WTC11 (cell line): ENCODE data around the gene KIT. TPM values are rescaled to one million over a fixed set of nuclear protein-coding genes. Genes with fewer than 3 reads are reported as not detected.

Experiments
- ATAC-seq: fragments of 200-7000 bp; cut with Tn5 transposase; 2 replicates; pipeline ENCODE4 v1.10.0; 2021; ENCODE audit warnings: mild to moderate bottlenecking, moderate library complexity
- CTCF ChIA-PET: fragments of 300-600 bp; sonication (Branson Sonifier 250); formaldehyde crosslinking; loops from one replicate; lab custom pipeline; 2021; ENCODE audit warnings: antibody characterized with exemption; lab: Charles Lee
- POLR2A ChIA-PET: fragments of 350-600 bp; sonication (Branson Sonifier 250); formaldehyde crosslinking; loops from one replicate; lab custom pipeline; 2021; ENCODE audit warnings: antibody characterized with exemption; lab: Charles Lee
- DNase-seq: peaks from one replicate; pipeline ENCODE4 v3.0.0; 2021; ENCODE audit warnings: low spot score
- H3K27ac Mint-ChIP-seq: 2 replicates; pipeline ENCODE4 v1.8.0; 2021; ENCODE audit warnings: mixed read lengths
- H3K27me3 Mint-ChIP-seq: 2 replicates; pipeline ENCODE4 v1.8.0; 2021; ENCODE audit warnings: low read depth, mild to moderate bottlenecking, moderate library complexity, mixed read lengths
- H3K36me3 Mint-ChIP-seq: 2 replicates; pipeline ENCODE4 v1.8.0; 2021; ENCODE audit warnings: mixed read lengths
- H3K4me1 Mint-ChIP-seq: 2 replicates; pipeline ENCODE4 v1.8.0; 2022; ENCODE audit warnings: mixed read lengths
- H3K4me3 Mint-ChIP-seq: 2 replicates; pipeline ENCODE4 v1.8.0; 2021; ENCODE audit warnings: mild to moderate bottlenecking, moderate library complexity, mixed read lengths
- H3K9me3 Mint-ChIP-seq: 2 replicates; pipeline ENCODE4 v1.8.0; 2021; ENCODE audit warnings: mixed read lengths
- ATF1 ChIP-seq: sonication (generic); formaldehyde crosslinking; IDR thresholded peaks from 2 replicates; pipeline ENCODE4 v1.8.1; 2023; ENCODE audit warnings: mild to moderate bottlenecking, moderate library complexity, missing genetic modification reagents
- ATF3 ChIP-seq: sonication (generic); formaldehyde crosslinking; conservative IDR thresholded peaks from 2 replicates; pipeline ENCODE4 v1.8.1; 2022; ENCODE audit warnings: mild to moderate bottlenecking, missing genetic modification reagents
- ESRRA ChIP-seq: sonication (generic); formaldehyde crosslinking; IDR thresholded peaks from 2 replicates; pipeline ENCODE4 v1.8.1; 2022; ENCODE audit warnings: mild to moderate bottlenecking, missing genetic modification reagents, borderline replicate concordance
- FOXP1 ChIP-seq: sonication (generic); formaldehyde crosslinking; IDR thresholded peaks from 2 replicates; pipeline ENCODE4 v1.8.0; 2022; ENCODE audit warnings: missing genetic modification reagents, mild to moderate bottlenecking, moderate library complexity, borderline replicate concordance
- GABPB1 ChIP-seq: sonication (generic); formaldehyde crosslinking; IDR thresholded peaks from 2 replicates; pipeline ENCODE4 v1.8.1; 2023; ENCODE audit warnings: mild to moderate bottlenecking, missing genetic modification reagents
- MYBL2 ChIP-seq: sonication (generic); formaldehyde crosslinking; IDR thresholded peaks from 2 replicates; pipeline ENCODE4 v1.8.1; 2023; ENCODE audit warnings: mild to moderate bottlenecking, moderate library complexity, missing genetic modification reagents
- NFATC4 ChIP-seq: fragments of 250-450 bp; sonication (Bioruptor Pico); IDR thresholded peaks from 2 replicates; pipeline ENCODE4 v1.9.0; 2021; ENCODE audit warnings: mild to moderate bottlenecking
- OVOL2 ChIP-seq: fragments of 250-450 bp; sonication (Bioruptor Pico); IDR thresholded peaks from 2 replicates; pipeline ENCODE4 v1.9.0; 2021; ENCODE audit warnings: mild to moderate bottlenecking, borderline replicate concordance
- RORB ChIP-seq: fragments of 250-450 bp; sonication (Bioruptor Pico); IDR thresholded peaks from 2 replicates; pipeline ENCODE4 v1.9.0; 2021; ENCODE audit warnings: mild to moderate bottlenecking
- STAT6 ChIP-seq: sonication (generic); formaldehyde crosslinking; conservative IDR thresholded peaks from 2 replicates; pipeline ENCODE4 v1.8.1; 2023; ENCODE audit warnings: mild to moderate bottlenecking, low read depth, missing genetic modification reagents, moderate library complexity
- TCF7 ChIP-seq: sonication (generic); formaldehyde crosslinking; IDR thresholded peaks from 2 replicates; pipeline ENCODE4 v1.8.0; 2022; ENCODE audit warnings: mild to moderate bottlenecking, low read depth, missing genetic modification reagents, moderate library complexity
- TEAD4 ChIP-seq: sonication (generic); formaldehyde crosslinking; IDR thresholded peaks from 2 replicates; pipeline ENCODE4 v1.8.0; 2022; ENCODE audit warnings: mild to moderate bottlenecking, missing genetic modification reagents
- USF1 ChIP-seq: sonication (generic); formaldehyde crosslinking; IDR thresholded peaks from 2 replicates; pipeline ENCODE4 v1.8.0; 2022; ENCODE audit warnings: mild to moderate bottlenecking, missing genetic modification reagents
- ZMAT4 ChIP-seq: fragments of 250-450 bp; sonication (Bioruptor Pico); IDR thresholded peaks from 2 replicates; pipeline ENCODE4 v1.9.0; 2021; ENCODE audit warnings: mild to moderate bottlenecking
- ZNF121 ChIP-seq: sonication (generic); formaldehyde crosslinking; IDR thresholded peaks from 2 replicates; pipeline ENCODE4 v1.8.0; 2023; ENCODE audit warnings: missing genetic modification reagents
- ZNF138 ChIP-seq: sonication (generic); formaldehyde crosslinking; conservative IDR thresholded peaks from 2 replicates; pipeline ENCODE4 v1.8.1; 2022; ENCODE audit warnings: mild to moderate bottlenecking, moderate library complexity, missing genetic modification reagents
- ZNF423 ChIP-seq: fragments of 250-450 bp; sonication (Bioruptor Pico); IDR thresholded peaks from 2 replicates; pipeline ENCODE4 v2.1.2; 2022; ENCODE audit warnings: mild to moderate bottlenecking, moderate library complexity
- ZNF671 ChIP-seq: fragments of 250-450 bp; sonication (Bioruptor Pico); IDR thresholded peaks from 2 replicates; pipeline ENCODE4 v1.8.0; 2021; ENCODE audit warnings: mild to moderate bottlenecking
- total RNA-seq: library from RNA; stranded (reverse); gene quantifications from 3 replicates; pipeline ENCODE4 v1.2.3, GENCODE V29; 2021
- TF ChIP-seq, protein P1 (sequence below): sonication (generic); formaldehyde crosslinking; IDR thresholded peaks from 2 replicates; pipeline ENCODE4 v1.8.0; 2023; ENCODE audit warnings: mild to moderate bottlenecking, missing genetic modification reagents
- TF ChIP-seq, protein P2 (sequence below): sonication (generic); formaldehyde crosslinking; IDR thresholded peaks from 2 replicates; pipeline ENCODE4 v1.8.0; 2023; ENCODE audit warnings: missing genetic modification reagents, mild to moderate bottlenecking, borderline replicate concordance
- TF ChIP-seq, protein P3 (sequence below): sonication (generic); formaldehyde crosslinking; IDR thresholded peaks from 2 replicates; pipeline ENCODE4 v1.8.1; 2023; ENCODE audit warnings: mild to moderate bottlenecking, missing genetic modification reagents

KIT gene
- total RNA-seq, 1 experiment from 2014 or later: 23.3 TPM

GRCh38 chr4:54744487-54744886 is 86.7 kb downstream of the KIT start (continued):
- TF ChIP-seq, protein P1, sequence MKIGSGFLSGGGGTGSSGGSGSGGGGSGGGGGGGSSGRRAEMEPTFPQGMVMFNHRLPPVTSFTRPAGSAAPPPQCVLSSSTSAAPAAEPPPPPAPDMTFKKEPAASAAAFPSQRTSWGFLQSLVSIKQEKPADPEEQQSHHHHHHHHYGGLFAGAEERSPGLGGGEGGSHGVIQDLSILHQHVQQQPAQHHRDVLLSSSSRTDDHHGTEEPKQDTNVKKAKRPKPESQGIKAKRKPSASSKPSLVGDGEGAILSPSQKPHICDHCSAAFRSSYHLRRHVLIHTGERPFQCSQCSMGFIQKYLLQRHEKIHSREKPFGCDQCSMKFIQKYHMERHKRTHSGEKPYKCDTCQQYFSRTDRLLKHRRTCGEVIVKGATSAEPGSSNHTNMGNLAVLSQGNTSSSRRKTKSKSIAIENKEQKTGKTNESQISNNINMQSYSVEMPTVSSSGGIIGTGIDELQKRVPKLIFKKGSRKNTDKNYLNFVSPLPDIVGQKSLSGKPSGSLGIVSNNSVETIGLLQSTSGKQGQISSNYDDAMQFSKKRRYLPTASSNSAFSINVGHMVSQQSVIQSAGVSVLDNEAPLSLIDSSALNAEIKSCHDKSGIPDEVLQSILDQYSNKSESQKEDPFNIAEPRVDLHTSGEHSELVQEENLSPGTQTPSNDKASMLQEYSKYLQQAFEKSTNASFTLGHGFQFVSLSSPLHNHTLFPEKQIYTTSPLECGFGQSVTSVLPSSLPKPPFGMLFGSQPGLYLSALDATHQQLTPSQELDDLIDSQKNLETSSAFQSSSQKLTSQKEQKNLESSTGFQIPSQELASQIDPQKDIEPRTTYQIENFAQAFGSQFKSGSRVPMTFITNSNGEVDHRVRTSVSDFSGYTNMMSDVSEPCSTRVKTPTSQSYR (CRISPR knock-in tag): no peak
- no peak for TF ChIP-seq TEAD4 (CRISPR knock-in tag)
- TF ChIP-seq USF1 (CRISPR knock-in tag): no peak
- TF ChIP-seq ESRRA (CRISPR knock-in tag): no peak
- TF ChIP-seq, protein P2, sequence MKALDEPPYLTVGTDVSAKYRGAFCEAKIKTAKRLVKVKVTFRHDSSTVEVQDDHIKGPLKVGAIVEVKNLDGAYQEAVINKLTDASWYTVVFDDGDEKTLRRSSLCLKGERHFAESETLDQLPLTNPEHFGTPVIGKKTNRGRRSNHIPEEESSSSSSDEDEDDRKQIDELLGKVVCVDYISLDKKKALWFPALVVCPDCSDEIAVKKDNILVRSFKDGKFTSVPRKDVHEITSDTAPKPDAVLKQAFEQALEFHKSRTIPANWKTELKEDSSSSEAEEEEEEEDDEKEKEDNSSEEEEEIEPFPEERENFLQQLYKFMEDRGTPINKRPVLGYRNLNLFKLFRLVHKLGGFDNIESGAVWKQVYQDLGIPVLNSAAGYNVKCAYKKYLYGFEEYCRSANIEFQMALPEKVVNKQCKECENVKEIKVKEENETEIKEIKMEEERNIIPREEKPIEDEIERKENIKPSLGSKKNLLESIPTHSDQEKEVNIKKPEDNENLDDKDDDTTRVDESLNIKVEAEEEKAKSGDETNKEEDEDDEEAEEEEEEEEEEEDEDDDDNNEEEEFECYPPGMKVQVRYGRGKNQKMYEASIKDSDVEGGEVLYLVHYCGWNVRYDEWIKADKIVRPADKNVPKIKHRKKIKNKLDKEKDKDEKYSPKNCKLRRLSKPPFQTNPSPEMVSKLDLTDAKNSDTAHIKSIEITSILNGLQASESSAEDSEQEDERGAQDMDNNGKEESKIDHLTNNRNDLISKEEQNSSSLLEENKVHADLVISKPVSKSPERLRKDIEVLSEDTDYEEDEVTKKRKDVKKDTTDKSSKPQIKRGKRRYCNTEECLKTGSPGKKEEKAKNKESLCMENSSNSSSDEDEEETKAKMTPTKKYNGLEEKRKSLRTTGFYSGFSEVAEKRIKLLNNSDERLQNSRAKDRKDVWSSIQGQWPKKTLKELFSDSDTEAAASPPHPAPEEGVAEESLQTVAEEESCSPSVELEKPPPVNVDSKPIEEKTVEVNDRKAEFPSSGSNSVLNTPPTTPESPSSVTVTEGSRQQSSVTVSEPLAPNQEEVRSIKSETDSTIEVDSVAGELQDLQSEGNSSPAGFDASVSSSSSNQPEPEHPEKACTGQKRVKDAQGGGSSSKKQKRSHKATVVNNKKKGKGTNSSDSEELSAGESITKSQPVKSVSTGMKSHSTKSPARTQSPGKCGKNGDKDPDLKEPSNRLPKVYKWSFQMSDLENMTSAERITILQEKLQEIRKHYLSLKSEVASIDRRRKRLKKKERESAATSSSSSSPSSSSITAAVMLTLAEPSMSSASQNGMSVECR (CRISPR knock-in tag): no peak
- TF ChIP-seq NFATC4 (CRISPR knock-in tag): no peak
- TF ChIP-seq FOXP1 (CRISPR knock-in tag): no peak
- TF ChIP-seq ZNF138 (CRISPR knock-in tag): no peak
- TF ChIP-seq, protein P3, sequence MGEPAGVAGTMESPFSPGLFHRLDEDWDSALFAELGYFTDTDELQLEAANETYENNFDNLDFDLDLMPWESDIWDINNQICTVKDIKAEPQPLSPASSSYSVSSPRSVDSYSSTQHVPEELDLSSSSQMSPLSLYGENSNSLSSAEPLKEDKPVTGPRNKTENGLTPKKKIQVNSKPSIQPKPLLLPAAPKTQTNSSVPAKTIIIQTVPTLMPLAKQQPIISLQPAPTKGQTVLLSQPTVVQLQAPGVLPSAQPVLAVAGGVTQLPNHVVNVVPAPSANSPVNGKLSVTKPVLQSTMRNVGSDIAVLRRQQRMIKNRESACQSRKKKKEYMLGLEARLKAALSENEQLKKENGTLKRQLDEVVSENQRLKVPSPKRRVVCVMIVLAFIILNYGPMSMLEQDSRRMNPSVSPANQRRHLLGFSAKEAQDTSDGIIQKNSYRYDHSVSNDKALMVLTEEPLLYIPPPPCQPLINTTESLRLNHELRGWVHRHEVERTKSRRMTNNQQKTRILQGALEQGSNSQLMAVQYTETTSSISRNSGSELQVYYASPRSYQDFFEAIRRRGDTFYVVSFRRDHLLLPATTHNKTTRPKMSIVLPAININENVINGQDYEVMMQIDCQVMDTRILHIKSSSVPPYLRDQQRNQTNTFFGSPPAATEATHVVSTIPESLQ (CRISPR knock-in tag): no peak
- TF ChIP-seq, all 79 proteins: peak for 0

DNA sequence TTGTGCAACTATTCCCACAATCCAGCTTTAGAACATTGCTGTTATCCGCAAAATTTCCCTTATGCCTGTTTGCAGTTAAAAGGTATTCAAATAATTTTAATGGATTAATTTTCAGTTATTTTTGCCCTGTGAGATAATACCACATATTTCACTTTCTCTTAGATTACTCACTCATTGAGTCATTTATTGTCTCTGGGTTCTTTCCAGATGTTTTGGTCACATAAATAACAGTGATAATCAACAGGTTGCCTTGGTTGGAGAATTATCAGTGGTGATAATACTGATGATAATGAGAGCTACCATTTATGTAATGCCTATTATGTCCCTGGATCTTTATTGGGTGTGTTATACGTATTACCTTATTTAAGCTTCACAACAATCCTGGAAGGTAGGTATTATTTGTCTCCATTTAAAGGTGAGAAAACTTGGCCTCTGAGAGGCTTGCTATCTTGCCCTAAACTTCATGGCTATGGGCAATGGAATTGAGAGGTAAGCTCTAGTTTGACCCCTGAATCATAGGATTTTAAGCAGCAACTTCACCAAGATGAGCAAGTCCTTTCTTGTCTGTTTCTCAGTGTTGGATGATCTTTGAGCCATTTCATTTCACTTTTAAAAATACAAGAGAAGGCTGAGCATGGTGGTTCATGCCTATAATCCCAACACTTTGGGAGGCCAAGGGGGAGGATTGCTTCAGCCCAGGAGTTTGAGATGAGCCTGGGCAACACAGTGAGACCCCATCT is 87.4 kb downstream of the KIT start:
- peaks cover 27% of the 10 kb centered on the region for H3K4me1 Mint-ChIP-seq
- peaks cover 43% of the 10 kb centered on the region for H3K36me3 Mint-ChIP-seq
- no peak overlapping the region for H3K27ac Mint-ChIP-seq
- TF ChIP-seq ZNF121 (CRISPR knock-in tag) (no peak), ZNF423 (CRISPR knock-in tag) (no peak), ATF1 (CRISPR knock-in tag) (no peak), MYBL2 (CRISPR knock-in tag) (no peak), FOXP1 (CRISPR knock-in tag) (no peak), STAT6 (no peak), OVOL2 (CRISPR knock-in tag) (no peak), ZMAT4 (CRISPR knock-in tag) (no peak), TCF7 (CRISPR knock-in tag) (no peak), GABPB1 (CRISPR knock-in tag) (no peak), ZNF671 (CRISPR knock-in tag) (no peak), RORB (CRISPR knock-in tag) (no peak), ATF3 (no peak)
- TF ChIP-seq, all 79 proteins: peak for 0
- ATAC-seq: no peak
- Mint-ChIP-seq H3K27me3 (no peaks in the 10 kb centered on the region; the same call in 1 of the 2 replicates), H3K4me3 (no peak overlapping the region), H3K9me3 (peaks cover 49% of the 10 kb centered on the region)
- POLR2A ChIA-PET: no interaction called here
- DNase-seq: no peak
- CTCF ChIA-PET: no interaction called here
